H1 (cell line): ENCODE data around the gene CTNNA3.

Source experiments
- POLR2AphosphoS5 ChIP-seq: IDR thresholded peaks from 2 replicates; pipeline ENCODE4 v1.6.1; 2011; ENCODE audit warnings: low read depth, low read length
- SUZ12 ChIP-seq: fragments of 200-600 bp; sonication (generic); IDR thresholded peaks from 2 replicates; pipeline ENCODE4 v1.6.1; 2012; ENCODE audit warnings: mild to moderate bottlenecking, inconsistent platforms, low read length, moderate library complexity, mixed read lengths

DNA sequence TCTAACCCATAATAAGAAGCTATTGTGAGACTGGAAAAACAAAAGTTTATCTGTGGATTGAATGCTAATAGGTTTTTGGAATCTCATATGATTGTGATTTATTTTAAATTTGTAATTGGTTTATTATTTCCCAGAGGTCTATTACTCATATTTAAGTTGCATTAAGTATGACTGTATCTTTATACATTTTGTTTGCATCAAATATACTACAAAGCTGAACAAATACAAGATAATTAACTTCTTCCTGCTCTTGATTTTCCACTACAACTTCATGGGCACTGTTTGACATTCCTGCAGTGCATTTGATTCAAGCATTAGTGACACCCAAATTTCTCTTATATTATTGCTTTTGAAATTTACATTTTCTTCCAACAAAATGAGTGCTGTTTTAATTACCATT, 1073.9 kb downstream of the CTNNA3 start:
- TF ChIP-seq POLR2AphosphoS5 (no peak), SUZ12 (no peak)
